Umbilical cord (tissue), 2 donors: ENCODE data around the gene CASP3. TPM values are rescaled to one million over a fixed set of nuclear protein-coding genes. Genes with fewer than 3 reads are reported as not detected.
"Not testable (repeated sequence)": the region's sequence is repeated elsewhere in the genome, so short reads cannot be mapped to it uniquely, and the experiment has no call there.

Experiments
- DNase-seq: peaks from one replicate; pipeline ENCODE4 v3.0.0-alpha.2; 2015; ENCODE audit warnings: low spot score
- total RNA-seq: library from RNA; depleted of rRNA; stranded (reverse); fragments of >200 nt; gene quantifications from one replicate; pipeline ENCODE4 v1.2.3, GENCODE V29; 2014; ENCODE audit warnings: low replicate concordance; ENCODE audit not compliant: insufficient read depth

CASP3 gene
- total RNA-seq, 1 donor from 2014 or later: 42.9 TPM

- DNase-seq: no peak
Measured at GRCh38 chr4:184636144-184636543, 13.1 kb downstream of the CASP3 start.

DNA sequence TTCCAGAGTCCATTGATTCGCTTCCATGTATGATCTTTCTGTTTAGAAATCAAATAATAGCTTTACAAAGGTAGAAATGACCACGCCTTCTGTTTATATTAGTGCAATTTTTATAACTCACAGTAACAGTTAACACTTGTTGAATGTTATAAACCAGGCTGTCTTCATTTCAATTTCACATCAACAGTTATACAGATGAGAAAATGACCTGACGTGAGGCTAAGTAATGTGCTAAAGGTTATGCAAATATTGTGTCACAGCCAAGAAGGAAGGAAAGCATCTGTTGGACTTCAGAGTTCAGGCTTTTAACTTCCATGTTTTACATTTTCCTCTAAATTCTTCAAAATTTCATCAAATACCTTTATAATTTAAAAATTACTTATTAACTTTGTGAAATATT lies 13.9 kb downstream of the CASP3 start:
- DNase-seq: no peak

GRCh38 chr4:184632842-184633241 lies 16.4 kb downstream of the CASP3 start:
- no peak for DNase-seq

GRCh38 chr4:184628103-184628502 lies 21.1 kb downstream of the CASP3 start:
- no peak for DNase-seq

DNA sequence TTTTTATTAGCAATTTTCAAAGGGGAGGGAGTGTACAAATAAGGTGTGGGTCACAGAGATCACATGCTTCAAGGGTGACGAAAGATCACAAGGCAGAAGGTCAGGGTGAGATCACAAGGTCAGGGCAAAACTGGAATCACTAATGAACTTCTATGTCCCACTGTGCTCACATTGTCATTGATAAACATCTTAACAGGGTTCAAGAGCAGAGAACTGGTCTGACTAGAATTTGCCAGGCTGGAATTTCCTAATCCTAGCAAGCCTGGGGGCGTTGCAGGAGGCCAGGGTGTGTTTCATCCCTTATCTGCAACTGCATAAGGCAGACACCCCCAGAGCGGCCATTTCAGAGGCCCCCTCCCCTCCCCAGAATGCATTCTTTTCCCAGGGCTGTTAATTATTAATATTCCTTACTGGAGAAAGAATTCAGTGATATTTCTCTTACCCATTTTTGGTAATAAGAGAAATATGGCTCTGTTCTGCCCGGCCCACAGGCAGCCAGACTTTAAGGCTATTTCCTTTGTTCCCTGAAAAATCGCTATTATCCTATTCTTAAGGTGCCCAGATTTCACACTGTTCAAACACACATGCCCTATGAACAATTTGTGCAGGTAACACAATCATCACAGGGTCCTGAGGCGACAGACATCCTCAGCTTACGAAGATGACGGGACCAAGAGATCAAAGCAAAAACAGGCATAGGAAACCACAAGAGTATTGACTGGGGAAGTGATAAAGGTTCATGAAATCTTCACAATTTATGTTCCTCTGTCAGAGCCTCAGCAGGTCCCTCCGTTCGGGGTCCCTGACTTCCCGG lies 23.3 kb downstream of the CASP3 start:
- not testable (repeated sequence) for DNase-seq

DNA sequence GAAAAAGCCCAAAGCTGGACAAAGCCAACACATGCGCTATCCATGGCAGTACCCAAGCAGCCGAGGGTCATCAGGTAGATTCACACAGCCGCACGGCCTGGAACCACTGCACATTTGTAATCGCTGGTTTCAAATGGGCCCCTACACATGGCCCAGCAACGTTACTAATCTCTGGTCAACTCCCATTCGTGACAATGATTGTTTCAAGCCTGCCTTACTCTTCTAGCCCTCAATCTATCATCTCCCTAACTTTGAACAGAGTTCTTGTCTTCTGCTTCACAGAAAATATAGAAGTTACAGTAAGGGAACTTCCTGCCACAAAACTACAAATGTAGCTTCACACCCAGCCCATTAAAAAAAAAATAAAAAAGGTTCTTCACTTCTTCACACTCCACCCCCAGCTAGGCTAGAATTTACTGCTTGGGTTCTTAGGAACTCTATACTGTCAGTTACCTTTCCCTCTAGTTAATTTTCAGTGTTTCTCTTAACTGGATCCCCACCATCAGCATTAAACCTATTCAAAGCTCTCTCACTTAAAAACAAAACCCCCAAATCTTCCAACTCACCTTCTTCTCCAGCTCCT lies 24.2 kb downstream of the CASP3 start:
- no peak for DNase-seq

DNA sequence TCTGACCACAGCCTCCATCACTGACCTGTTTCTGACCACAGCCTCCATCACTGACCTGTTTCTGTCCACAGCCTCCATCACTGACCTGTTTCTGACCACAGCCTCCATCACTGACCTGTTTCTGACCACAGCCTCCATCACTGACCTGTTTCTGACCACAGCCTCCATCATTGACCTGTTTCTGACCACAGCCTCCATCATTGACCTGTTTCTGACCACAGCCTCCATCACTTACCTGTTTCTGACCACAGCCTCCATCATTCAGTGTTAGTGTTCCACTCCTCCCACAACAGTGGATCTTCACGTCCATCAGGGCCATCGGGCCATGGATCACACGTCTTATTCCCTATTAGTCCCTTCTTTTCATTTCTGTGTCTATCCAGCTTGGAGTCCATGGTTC lies 24.7 kb downstream of the CASP3 start:
- not testable (repeated sequence) for DNase-seq

DNA sequence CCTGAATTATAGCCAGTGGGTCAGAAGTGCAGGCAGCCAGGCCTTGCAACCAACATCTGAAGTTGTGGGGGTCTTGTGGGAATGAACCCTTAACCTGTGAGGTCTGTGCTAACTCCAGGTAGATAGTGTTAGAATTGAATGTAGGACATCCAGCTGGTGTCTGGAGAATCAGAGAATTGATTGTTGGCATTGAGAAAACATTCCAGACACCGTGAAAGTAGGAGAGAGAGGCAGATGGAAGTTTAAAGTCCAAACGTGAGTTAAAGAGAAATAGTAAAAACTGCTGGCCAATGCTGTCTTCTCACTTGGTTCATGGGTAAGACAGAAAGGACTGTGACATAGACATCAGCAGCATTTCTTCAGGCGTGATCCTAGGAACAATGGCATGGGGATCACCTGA lies 27.7 kb downstream of the CASP3 start:
- no peak for DNase-seq

DNA sequence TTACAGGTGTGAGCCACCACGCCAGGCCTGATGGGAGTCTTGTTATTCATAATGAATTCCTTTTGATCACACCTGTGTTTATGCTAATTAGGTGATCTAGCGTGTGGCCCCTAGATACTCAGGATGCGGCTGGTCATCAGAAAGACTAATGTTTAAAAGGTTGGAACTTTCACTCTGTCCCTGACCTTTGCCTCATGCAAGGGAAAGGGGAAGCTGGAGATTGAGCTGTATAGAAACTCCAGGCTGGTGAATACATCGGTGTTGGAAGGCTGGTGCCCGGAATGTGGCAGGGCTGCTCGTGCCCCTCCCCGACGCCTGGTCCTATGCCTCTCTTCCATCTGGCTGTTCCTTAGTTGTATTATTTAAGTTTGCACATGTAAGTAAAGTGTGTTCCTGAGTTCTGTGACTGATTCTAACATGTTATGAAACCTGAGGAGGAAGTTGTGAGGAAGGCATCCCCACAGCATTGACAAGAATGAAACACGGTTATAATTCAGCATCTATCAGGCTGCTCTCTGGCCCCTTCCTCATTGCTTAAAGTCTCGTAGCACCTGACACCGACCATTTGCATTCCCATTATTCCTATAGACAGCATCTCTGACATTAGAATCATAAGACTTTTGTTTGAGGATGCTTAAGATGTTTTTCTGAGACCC lies 28.9 kb downstream of the CASP3 start:
- DNase-seq: no peak

DNA sequence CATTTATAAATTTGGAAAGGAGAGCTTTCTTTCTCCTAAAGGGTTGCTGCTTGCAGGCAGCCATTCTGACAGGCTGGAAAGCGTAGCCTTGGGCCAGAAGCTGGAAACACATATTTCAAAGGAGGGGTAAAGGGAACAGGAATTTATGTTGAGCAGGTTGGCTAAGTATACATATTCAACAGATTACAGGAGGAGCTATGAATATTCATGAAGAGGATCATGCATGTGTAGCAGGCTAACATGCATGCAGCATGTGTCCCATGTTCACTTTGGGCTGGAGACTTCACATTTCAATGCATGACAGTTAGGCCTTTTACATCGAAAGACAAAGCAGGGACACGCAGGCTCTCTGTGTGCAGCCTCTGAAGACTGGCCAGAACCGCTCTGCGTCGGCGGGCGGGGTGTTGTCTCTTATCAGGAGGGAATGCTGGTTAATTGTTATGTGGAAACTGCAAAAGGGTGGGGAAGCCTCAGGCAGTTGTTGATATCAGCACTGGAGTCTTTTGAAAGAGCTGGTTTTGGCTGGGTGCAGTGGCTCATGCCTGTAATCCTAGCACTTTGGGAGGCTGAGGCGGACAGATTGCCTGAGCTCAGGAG lies 31.5 kb downstream of the CASP3 start:
- no peak for DNase-seq

GRCh38 chr4:184616633-184617551 lies 32.4 kb downstream of the CASP3 start:
- no peak for DNase-seq

GRCh38 chr4:184616168-184616567 lies 33.1 kb downstream of the CASP3 start:
- not testable (repeated sequence) for DNase-seq

DNA sequence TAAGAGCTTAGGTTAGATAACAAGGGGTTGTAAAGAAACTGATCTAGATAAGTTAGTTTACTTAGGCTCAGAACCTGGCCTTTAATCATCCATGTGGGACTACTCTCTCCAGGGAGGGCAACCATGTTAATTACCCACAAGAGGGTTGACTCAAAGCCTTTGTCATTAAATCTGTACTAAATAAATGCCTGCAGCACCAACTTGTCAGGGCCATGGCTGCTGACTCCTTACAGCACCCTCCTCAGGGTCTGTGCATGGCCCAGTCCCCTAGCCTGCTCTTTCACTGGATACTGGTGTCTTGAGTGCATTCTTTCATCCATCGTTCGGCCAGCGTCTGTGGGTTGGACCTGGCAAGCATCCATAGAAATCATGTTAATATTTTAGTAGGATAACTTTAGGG lies 34.7 kb downstream of the CASP3 start:
- DNase-seq: no peak

DNA sequence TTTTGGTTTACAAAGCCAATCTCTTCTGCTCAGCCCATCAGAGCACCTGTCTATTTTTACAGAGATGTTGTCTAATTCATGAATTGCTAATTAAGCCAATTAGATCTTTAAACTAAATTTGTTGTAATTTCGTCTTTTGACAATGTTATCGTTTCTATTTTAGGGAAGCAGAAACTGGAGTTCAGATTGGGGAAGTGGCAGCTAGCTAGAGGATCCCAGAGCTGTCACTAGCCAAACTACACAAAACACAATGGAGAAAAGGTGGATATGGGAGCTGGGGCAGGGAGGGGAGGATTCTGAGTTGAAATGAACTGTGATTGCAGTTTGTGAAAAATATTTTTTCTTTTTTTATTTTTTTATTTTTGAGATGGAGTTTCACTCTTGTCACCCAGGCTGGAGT lies 35.8 kb downstream of the CASP3 start:
- DNase-seq: no peak

GRCh38 chr4:184612074-184612473 lies 37.2 kb downstream of the CASP3 start:
- no peak for DNase-seq

DNA sequence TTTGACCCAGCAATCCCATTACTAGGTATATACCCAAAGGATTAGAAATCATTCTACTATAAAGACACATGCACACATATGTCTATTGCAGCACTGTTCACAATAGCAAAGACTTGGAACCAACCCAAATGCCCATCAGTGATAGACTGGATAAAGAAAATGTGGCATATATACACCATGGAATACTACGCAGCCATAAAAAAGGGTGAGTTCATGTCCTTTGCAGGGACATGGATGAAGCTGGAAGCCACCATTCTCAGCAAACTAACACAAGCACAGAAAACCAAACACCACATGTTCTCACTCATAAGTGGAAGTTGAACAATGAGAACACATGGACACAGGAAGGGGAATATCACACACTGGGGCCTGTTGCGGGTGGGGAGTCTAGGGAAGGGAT lies 41.8 kb downstream of the CASP3 start:
- DNase-seq: not testable (repeated sequence)

DNA sequence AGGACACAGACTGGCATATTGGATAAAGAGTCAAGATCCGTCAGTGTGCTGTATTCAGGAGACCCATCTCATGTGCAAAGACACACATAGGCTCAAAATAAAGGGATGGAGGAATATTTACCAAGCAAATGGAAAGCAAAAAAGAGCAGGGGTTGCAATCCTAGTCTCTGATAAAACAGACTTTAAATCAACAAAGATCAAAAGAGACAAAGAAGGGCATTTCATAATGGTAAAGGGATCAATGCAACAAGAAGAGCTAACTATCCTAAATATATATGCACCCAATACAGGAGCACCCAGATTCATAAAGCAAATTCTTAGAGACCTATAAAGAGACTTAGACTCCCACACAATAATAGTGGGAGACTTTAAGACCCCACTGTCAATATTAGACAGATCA lies 46.4 kb downstream of the CASP3 start:
- not testable (repeated sequence) for DNase-seq

- DNase-seq: not testable (repeated sequence)
Measured at GRCh38 chr4:184600982-184601381, 48.3 kb downstream of the CASP3 start.

DNA sequence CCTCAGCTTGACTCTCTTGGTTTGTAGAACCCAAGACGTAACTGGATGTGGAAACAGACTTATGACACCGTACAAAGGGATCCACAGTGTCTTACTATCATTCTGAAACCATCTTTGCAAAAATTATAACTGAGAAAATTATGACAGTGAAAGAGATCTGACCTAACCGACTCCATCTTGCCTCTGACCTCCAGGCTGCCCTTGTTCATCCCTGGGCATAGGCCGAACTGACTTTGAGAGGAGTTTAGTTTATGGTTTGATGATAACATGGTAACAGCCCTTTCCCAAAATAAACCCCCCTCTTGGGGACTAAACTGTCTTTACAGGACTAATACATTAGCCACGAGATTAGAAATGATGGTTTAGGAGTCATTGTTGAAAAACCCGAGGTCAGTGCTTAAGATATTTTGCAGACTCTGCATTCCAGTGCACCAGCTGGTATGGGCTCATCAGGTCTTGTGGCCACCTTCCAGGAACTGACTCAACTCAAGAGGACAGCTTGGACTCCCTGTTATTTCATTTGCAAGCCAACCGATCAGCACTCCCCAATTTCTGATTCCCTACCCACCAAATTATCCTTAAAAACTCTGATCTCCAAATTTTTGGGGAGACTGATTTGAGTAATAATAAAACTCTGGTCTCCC lies 49.6 kb downstream of the CASP3 start:
- no peak for DNase-seq

- no peak for DNase-seq
Measured at GRCh38 chr4:184598753-184599491, 50.3 kb downstream of the CASP3 start.
